Smooth muscle cell of the umbilical artery (primary cell): ENCODE results near the gene BBS12. TPM values are rescaled to one million over a fixed set of nuclear protein-coding genes. Genes with fewer than 3 reads are reported as not detected.

Experiments used
- total RNA-seq: library from RNA; depleted of rRNA; stranded (reverse); fragments of >200 nt; gene quantifications from 2 replicates; pipeline ENCODE4 v1.2.3, GENCODE V29; 2014

The BBS12 gene
- total RNA-seq = 4.2 and 7.1 TPM in 2 replicates

DNA sequence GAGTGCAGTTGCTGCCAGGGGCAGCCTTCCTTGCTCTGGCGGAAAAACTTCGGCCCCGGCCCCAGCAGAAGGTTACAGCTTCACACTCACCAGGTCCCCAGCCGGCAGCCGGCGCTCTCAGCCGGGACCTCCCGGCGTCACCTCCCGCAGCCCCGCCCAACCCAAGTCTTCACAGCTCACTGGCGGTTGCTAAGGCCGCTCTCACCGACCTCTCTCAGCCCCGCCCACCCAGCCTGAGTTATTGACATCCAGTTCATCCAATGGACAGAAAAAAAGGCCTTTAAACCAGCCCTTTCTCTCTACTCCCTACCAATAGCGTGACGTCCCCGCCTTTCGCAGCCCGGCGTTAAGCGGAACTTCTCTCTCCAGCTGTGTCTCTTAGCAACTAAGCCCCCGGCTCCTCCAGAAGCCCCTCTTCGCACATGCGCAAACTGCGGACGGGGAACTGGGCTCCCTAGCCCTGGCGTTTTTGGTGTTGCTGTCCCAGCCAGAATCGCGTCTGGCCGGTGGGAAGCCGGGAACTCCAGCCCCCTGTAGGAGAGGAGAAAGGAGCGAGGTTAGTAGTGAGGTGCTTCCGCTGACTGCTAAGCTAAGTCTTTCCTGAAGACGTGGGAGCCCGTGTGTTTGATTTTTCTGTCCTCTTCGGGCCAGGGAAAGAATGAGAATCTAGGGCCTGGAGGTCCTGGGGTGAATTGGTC, at the start of gene BBS12:
Gene BBS12, plus strand, starts transcription at position 376 of the 698 bp plus-strand sequence. CDS start 9,189 bp downstream, outside the sequence.

Other genes with a start within 250 kb of the BBS12 start
- gene IL21, start 111.6 kb upstream of the BBS12 start, total RNA-seq = not detected in 2 replicates
- 169 and 234 TPM in 2 replicates for gene FGF2, start 94.1 kb downstream of the BBS12 start, total RNA-seq
- 4.5 and 6.1 TPM in 2 replicates for gene NUDT6, start 189.9 kb downstream of the BBS12 start, total RNA-seq